ENCODE data around the gene RPS6KL1. TPM values are rescaled to one million over a fixed set of nuclear protein-coding genes. Genes with fewer than 3 reads are reported as not detected.
"Not testable (repeated sequence)": the region's sequence is repeated elsewhere in the genome, so short reads cannot be mapped to it uniquely, and the experiment has no call there.

Gene RPS6KL1
- total RNA-seq, 1 experiment from 2014 or later = 4.2 TPM

GRCh38 chr14:74932401-74932901 lies 9.4 kb upstream of the RPS6KL1 start:
- H3K9me2 ChIP-seq (ENCODE audit: insufficient read depth) = no peaks in the 10 kb centered on the region
- POLR2A ChIA-PET (ENCODE audit: unreplicated experiment) = no interaction called here

GRCh38 chr14:74931744-74932143 lies 8.7 kb upstream of the RPS6KL1 start:
- H3K27ac ChIP-seq; H3K79me2 ChIP-seq (ENCODE audit: low read depth); H3K4me2 ChIP-seq; H3K9me3 ChIP-seq (ENCODE audit: insufficient read depth, low read depth); H2AFZ ChIP-seq; DNase-seq; H4K20me1 ChIP-seq (ENCODE audit: insufficient read depth); H3K27me3 ChIP-seq (ENCODE audit: insufficient read depth, low read depth); intact Hi-C loops (cut with micrococcal nuclease; ENCODE audit: unreplicated experiment); H3K4me1 ChIP-seq (replicated peaks; ENCODE audit: insufficient read depth); H3K9me2 ChIP-seq (ENCODE audit: insufficient read depth); H3K4me3 ChIP-seq; H3F3A ChIP-seq (ENCODE audit: insufficient read depth, low read depth); H3K36me3 ChIP-seq (ENCODE audit: low read depth); BruUV-seq (replicated peaks): not testable (repeated sequence)
- ChIA-PET CTCF (interaction anchor here (0.6 to 1.5 kb wide), 4 partner anchors 9 to 95 kb away, joined by 3 to 8 read pairs (median 4); partner anchors contain the start of gene RPS6KL1), POLR2A (ENCODE audit: unreplicated experiment) (interaction anchor here (0.5 to 0.7 kb wide), 4 partner anchors 60 to 1841 kb away, joined by 3 to 8 read pairs (median 4); partner anchors contain the start of gene EIF2B2)

More at GRCh38 chr14:74932401-74932901, 9.4 kb upstream of the RPS6KL1 start:
- H2AFZ ChIP-seq = no peak overlapping the region
- H3K4me3 ChIP-seq = no peak overlapping the region
- no peaks in the 10 kb centered on the region for H3K27me3 ChIP-seq (ENCODE audit: insufficient read depth, low read depth)
- DNase-seq = no peak
- no peaks in the 10 kb centered on the region for H3K79me2 ChIP-seq (ENCODE audit: low read depth)
- no peaks in the 10 kb centered on the region for H4K20me1 ChIP-seq (ENCODE audit: insufficient read depth)
- intact Hi-C loops (cut with micrococcal nuclease; ENCODE audit: unreplicated experiment) = no loop called here
- CTCF ChIA-PET = interaction anchor here (0.6 to 1.5 kb wide), 2 partner anchors 13 to 95 kb away, joined by 3 to 5 read pairs; no protein-coding TSS in a partner anchor
- no peak overlapping the region for H3K27ac ChIP-seq
- no peaks in the 10 kb centered on the region for H3K4me1 ChIP-seq (replicated peaks; ENCODE audit: insufficient read depth)
- H3K9me3 ChIP-seq (ENCODE audit: insufficient read depth, low read depth) = no peaks in the 10 kb centered on the region
- no peaks in the 10 kb centered on the region for H3F3A ChIP-seq (ENCODE audit: insufficient read depth, low read depth)
- no TSS peak for BruUV-seq (replicated peaks)
- no peaks in the 10 kb centered on the region for H3K36me3 ChIP-seq (ENCODE audit: low read depth)
- H3K4me2 ChIP-seq = no peak overlapping the region
- no peak for TF ChIP-seq EZH2 (IDR thresholded peaks at IDR 0.05; ENCODE audit: low read depth)
- TF ChIP-seq, protein P1, sequence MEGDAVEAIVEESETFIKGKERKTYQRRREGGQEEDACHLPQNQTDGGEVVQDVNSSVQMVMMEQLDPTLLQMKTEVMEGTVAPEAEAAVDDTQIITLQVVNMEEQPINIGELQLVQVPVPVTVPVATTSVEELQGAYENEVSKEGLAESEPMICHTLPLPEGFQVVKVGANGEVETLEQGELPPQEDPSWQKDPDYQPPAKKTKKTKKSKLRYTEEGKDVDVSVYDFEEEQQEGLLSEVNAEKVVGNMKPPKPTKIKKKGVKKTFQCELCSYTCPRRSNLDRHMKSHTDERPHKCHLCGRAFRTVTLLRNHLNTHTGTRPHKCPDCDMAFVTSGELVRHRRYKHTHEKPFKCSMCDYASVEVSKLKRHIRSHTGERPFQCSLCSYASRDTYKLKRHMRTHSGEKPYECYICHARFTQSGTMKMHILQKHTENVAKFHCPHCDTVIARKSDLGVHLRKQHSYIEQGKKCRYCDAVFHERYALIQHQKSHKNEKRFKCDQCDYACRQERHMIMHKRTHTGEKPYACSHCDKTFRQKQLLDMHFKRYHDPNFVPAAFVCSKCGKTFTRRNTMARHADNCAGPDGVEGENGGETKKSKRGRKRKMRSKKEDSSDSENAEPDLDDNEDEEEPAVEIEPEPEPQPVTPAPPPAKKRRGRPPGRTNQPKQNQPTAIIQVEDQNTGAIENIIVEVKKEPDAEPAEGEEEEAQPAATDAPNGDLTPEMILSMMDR (conservative IDR thresholded peaks at IDR 0.05) = no peak

GRCh38 chr14:74929242-74929641 lies 6.2 kb upstream of the RPS6KL1 start:
- 0 out of 2 replicates have a peak, but pooled peaks cover 4% of the 10 kb centered on the region for H3K27me3 ChIP-seq (ENCODE audit: insufficient read depth, low read depth)
- no peaks in the 10 kb centered on the region for H3K4me1 ChIP-seq (replicated peaks; ENCODE audit: insufficient read depth)
- BruUV-seq (replicated peaks) = no TSS peak
- H3K9me3 ChIP-seq (ENCODE audit: insufficient read depth, low read depth) = no peaks in the 10 kb centered on the region
- no peaks in the 10 kb centered on the region for H3K36me3 ChIP-seq (ENCODE audit: low read depth)
- no peak for DNase-seq
- no peak overlapping the region for H3K27ac ChIP-seq
- no peak overlapping the region for H2AFZ ChIP-seq
- POLR2A ChIA-PET (ENCODE audit: unreplicated experiment) = interaction anchor here (0.8 kb wide), 1 partner anchor 223 kb away, joined by 5 read pairs; no protein-coding TSS in a partner anchor
- H3K4me2 ChIP-seq = no peak overlapping the region
- no peaks in the 10 kb centered on the region for H3F3A ChIP-seq (ENCODE audit: insufficient read depth, low read depth)
- no peaks in the 10 kb centered on the region for H4K20me1 ChIP-seq (ENCODE audit: insufficient read depth)
- CTCF ChIA-PET = interaction anchor here (1.5 kb wide), 1 partner anchor 68 kb away, joined by 4 read pairs; no protein-coding TSS in a partner anchor
- no peak for TF ChIP-seq EZH2 (IDR thresholded peaks at IDR 0.05; ENCODE audit: low read depth)
- TF ChIP-seq, protein P1 (conservative IDR thresholded peaks at IDR 0.05) = no peak
- H3K4me3 ChIP-seq = no peak overlapping the region
- H3K79me2 ChIP-seq (ENCODE audit: low read depth) = no peaks in the 10 kb centered on the region
- intact Hi-C loops (cut with micrococcal nuclease; ENCODE audit: unreplicated experiment) = no loop called here
- H3K9me2 ChIP-seq (ENCODE audit: insufficient read depth) = no peaks in the 10 kb centered on the region

All from PC-9 (cell line).